Ishikawa (cell line): Measurements from ENCODE around the gene NOXO1.

ENCODE experiments used
- CEBPB ChIP-seq: IDR thresholded peaks from 2 replicates; pipeline ENCODE4 v1.6.1; 2012
- CREB1 ChIP-seq: IDR thresholded peaks from 2 replicates; pipeline ENCODE4 v1.6.1; 2012; ENCODE audit warnings: low read depth
- EGR1 ChIP-seq: IDR thresholded peaks from 2 replicates; pipeline ENCODE4 v1.6.1; 2012
- EP300 ChIP-seq: IDR thresholded peaks from 2 replicates; pipeline ENCODE4 v1.6.1; 2012; ENCODE audit warnings: borderline replicate concordance
- FOXM1 ChIP-seq: IDR thresholded peaks from 2 replicates; pipeline ENCODE4 v1.6.1; 2012; ENCODE audit warnings: low read depth, borderline replicate concordance
- MAX ChIP-seq: IDR thresholded peaks from 2 replicates; pipeline ENCODE4 v1.6.1; 2012
- NFIC ChIP-seq: IDR thresholded peaks from 2 replicates; pipeline ENCODE4 v1.6.1; 2012
- RAD21 ChIP-seq: IDR thresholded peaks from 2 replicates; pipeline ENCODE4 v1.6.1; 2012; ENCODE audit warnings: low read depth
- REST ChIP-seq: IDR thresholded peaks from 2 replicates; pipeline ENCODE4 v1.6.1; 2012; ENCODE audit warnings: low read depth, mild to moderate bottlenecking
- TAF1 ChIP-seq: IDR thresholded peaks from 2 replicates; pipeline ENCODE4 v1.6.1; 2012; ENCODE audit warnings: low read depth, mild to moderate bottlenecking
- TCF12 ChIP-seq: IDR thresholded peaks from 2 replicates; pipeline ENCODE4 v1.6.1; 2012; ENCODE audit warnings: low read depth
- TEAD4 ChIP-seq: IDR thresholded peaks from 2 replicates; pipeline ENCODE4 v1.6.1; 2012
- USF1 ChIP-seq: IDR thresholded peaks from 2 replicates; pipeline ENCODE4 v1.6.1; 2012
- YY1 ChIP-seq: IDR thresholded peaks from 2 replicates; pipeline ENCODE4 v1.6.1; 2012; ENCODE audit warnings: low read depth
- ZBTB7A ChIP-seq: IDR thresholded peaks from 2 replicates; pipeline ENCODE4 v1.6.1; 2012; ENCODE audit warnings: low read depth

The NOXO1 gene

GRCh38 chr16:1977875-1978268, 3.4 kb downstream of the NOXO1 start:
- TF ChIP-seq NFIC (no peak), ZBTB7A (peak; percentile 64; the same call in 1 of the 2 replicates), RAD21 (no peak), FOXM1 (no peak)

- no peak for TF ChIP-seq MAX
- no peak for TF ChIP-seq FOXM1
- no peak for TF ChIP-seq CEBPB
- no peak for TF ChIP-seq ZBTB7A
- no peak for TF ChIP-seq REST
- no peak for TF ChIP-seq USF1
- TF ChIP-seq TAF1: no peak
- no peak for TF ChIP-seq TEAD4
- no peak for TF ChIP-seq YY1
- no peak for TF ChIP-seq NFIC
- no peak for TF ChIP-seq TCF12
- no peak for TF ChIP-seq EP300
- TF ChIP-seq CREB1: no peak
- no peak for TF ChIP-seq EGR1
- TF ChIP-seq RAD21: no peak
Measured at GRCh38 chr16:1976951-1977874, 4.1 kb downstream of the NOXO1 start.

GRCh38 chr16:1976216-1976520, 5.1 kb downstream of the NOXO1 start:
- TF ChIP-seq CEBPB (no peak), EP300 (no peak), NFIC (no peak), FOXM1 (no peak), REST (no peak), MAX (no peak), ZBTB7A (no peak), RAD21 (no peak), TCF12 (no peak), CREB1 (no peak), YY1 (no peak), TEAD4 (no peak), TAF1 (no peak), USF1 (no peak), EGR1 (no peak)

GRCh38 chr16:1975432-1976215, 5.6 kb downstream of the NOXO1 start:
- TF ChIP-seq EP300 (no peak), YY1 (no peak), TCF12 (no peak), REST (no peak), TAF1 (no peak), ZBTB7A (no peak), CEBPB (no peak), FOXM1 (no peak), EGR1 (no peak), CREB1 (no peak), MAX (no peak), RAD21 (no peak), USF1 (no peak), NFIC (no peak)
